ENCODE data around the gene CYP27A1. TPM values are rescaled to one million over a fixed set of nuclear protein-coding genes. Genes with fewer than 3 reads are reported as not detected.

CYP27A1 gene
- total RNA-seq, 2 experiments from 2014 or later, result 0.12 to 0.16 TPM

GRCh38 chr2:218855305-218856166, 73.6 kb downstream of the CYP27A1 start:
- ChIA-PET POLR2A (interaction anchor here (0.6 to 0.8 kb wide), 2 partner anchors 13 to 454 kb away, joined by 3 read pairs; no protein-coding TSS in a partner anchor), CTCF (interaction anchor here (0.5 to 1.5 kb wide), 8 partner anchors 8 to 709 kb away, joined by 3 to 7 read pairs (median 3); no protein-coding TSS in a partner anchor)
- no peaks in the 10 kb centered on the region for H3K36me3 Mint-ChIP-seq (ENCODE audit: low read depth)
- peaks cover 9% of the 10 kb centered on the region for H3K4me1 Mint-ChIP-seq
- peaks cover 67% of the 10 kb centered on the region for H3K27me3 Mint-ChIP-seq
- no peak overlapping the region for H3K27ac Mint-ChIP-seq
- DNase-seq (no peak), ATAC-seq (no peak)
- no peak overlapping the region for H3K4me3 Mint-ChIP-seq
- H3K9me3 Mint-ChIP-seq (ENCODE audit: low read depth), result no peaks in the 10 kb centered on the region
- intact Hi-C loops (cut with DNase I, micrococcal nuclease), result no loop called here

DNA sequence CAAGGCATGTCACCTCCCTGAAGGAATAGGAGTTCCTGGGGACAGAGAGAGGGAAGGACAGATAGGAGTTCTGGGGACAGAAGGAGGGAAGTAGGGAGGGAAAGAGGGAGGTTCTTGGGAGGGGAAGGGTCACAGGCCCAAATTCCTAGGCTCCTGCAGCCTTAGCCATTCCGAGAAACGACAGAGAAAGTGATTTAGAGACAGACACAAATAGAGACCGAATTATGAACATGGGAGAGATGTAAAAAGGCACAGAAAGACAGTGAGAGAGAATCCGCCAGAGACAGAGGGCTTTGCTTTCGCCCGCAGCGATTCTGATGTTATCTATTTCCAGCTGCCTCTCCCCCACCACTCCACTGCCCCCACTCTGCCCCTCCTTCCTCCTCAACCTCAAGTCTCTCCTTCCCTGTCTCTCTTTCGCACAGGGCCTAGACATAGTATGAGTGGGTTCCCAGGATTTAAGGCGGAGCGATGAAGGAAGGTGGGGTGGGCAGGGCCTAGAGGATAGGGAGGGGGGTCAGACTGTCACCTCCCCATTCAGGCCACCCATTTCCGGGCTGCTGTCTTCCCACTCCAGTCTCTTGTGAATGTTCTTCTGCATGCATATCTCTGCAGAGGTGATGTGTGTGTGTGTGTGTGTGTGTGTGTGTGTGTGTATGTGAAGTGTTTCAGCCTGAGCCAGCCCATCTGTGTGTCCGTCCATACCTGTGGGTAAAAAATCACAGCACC, 74.4 kb downstream of the CYP27A1 start:
- no peak for DNase-seq
- intact Hi-C loops (cut with DNase I, micrococcal nuclease), result no loop called here
- H3K4me1 Mint-ChIP-seq, result peaks cover 15% of the 10 kb centered on the region
- H3K4me3 Mint-ChIP-seq, result no peak overlapping the region
- CTCF ChIA-PET, result interaction anchor here (0.5 to 1.5 kb wide), 4 partner anchors 9 to 708 kb away, joined by 3 to 5 read pairs (median 3); no protein-coding TSS in a partner anchor
- POLR2A ChIA-PET, result interaction anchor here (0.8 kb wide), 1 partner anchor 455 kb away, joined by 3 read pairs; no protein-coding TSS in a partner anchor
- peaks cover 68% of the 10 kb centered on the region for H3K27me3 Mint-ChIP-seq
- no peak overlapping the region for H3K27ac Mint-ChIP-seq
- no peak for ATAC-seq
- H3K36me3 Mint-ChIP-seq (ENCODE audit: low read depth), result no peaks in the 10 kb centered on the region
- no peaks in the 10 kb centered on the region for H3K9me3 Mint-ChIP-seq (ENCODE audit: low read depth)

GRCh38 chr2:218856896-218857243, 74.9 kb downstream of the CYP27A1 start:
- Mint-ChIP-seq H3K9me3 (ENCODE audit: low read depth) (no peaks in the 10 kb centered on the region), H3K27ac (no peak overlapping the region), H3K36me3 (ENCODE audit: low read depth) (no peaks in the 10 kb centered on the region), H3K4me3 (no peak overlapping the region), H3K4me1 (peaks cover 15% of the 10 kb centered on the region), H3K27me3 (peaks cover 72% of the 10 kb centered on the region)
- POLR2A ChIA-PET, result no interaction called here
- intact Hi-C loops (cut with DNase I, micrococcal nuclease), result no loop called here
- no peak for DNase-seq
- CTCF ChIA-PET, result interaction anchor here (1.5 to 1.6 kb wide), 2 partner anchors 42 to 123 kb away, joined by 4 to 5 read pairs; no protein-coding TSS in a partner anchor
- ATAC-seq, result no peak

- Mint-ChIP-seq H3K4me1 (peaks cover 15% of the 10 kb centered on the region), H3K9me3 (ENCODE audit: low read depth) (no peaks in the 10 kb centered on the region), H3K4me3 (no peak overlapping the region), H3K27me3 (peaks cover 74% of the 10 kb centered on the region), H3K36me3 (ENCODE audit: low read depth) (no peaks in the 10 kb centered on the region), H3K27ac (no peak overlapping the region)
- POLR2A ChIA-PET, result no interaction called here
- no peak for DNase-seq
- CTCF ChIA-PET, result interaction anchor here (0.6 to 4.0 kb wide), 5 partner anchors 18 to 507 kb away, joined by 3 to 29 read pairs (median 4); no protein-coding TSS in a partner anchor
- ATAC-seq, result no peak
- intact Hi-C loops (cut with DNase I, micrococcal nuclease), result no loop called here
These were observed 75.6 kb downstream of the CYP27A1 start for GRCh38 chr2:218857371-218858137.

- Mint-ChIP-seq H3K4me3 (no peak overlapping the region), H3K27me3 (peaks cover 78% of the 10 kb centered on the region), H3K36me3 (ENCODE audit: low read depth) (no peaks in the 10 kb centered on the region), H3K9me3 (ENCODE audit: low read depth) (no peaks in the 10 kb centered on the region), H3K27ac (no peak overlapping the region), H3K4me1 (peaks cover 15% of the 10 kb centered on the region)
- ChIA-PET POLR2A (no interaction called here), CTCF (interaction anchor here (0.6 to 4.0 kb wide), 6 partner anchors 18 to 135 kb away, joined by 3 to 29 read pairs (median 4); no protein-coding TSS in a partner anchor)
- intact Hi-C loops (cut with DNase I, micrococcal nuclease), result no loop called here
- DNase-seq (no peak), ATAC-seq (no peak)
These were observed 76.1 kb downstream of the CYP27A1 start for GRCh38 chr2:218858138-218858445.

DNA sequence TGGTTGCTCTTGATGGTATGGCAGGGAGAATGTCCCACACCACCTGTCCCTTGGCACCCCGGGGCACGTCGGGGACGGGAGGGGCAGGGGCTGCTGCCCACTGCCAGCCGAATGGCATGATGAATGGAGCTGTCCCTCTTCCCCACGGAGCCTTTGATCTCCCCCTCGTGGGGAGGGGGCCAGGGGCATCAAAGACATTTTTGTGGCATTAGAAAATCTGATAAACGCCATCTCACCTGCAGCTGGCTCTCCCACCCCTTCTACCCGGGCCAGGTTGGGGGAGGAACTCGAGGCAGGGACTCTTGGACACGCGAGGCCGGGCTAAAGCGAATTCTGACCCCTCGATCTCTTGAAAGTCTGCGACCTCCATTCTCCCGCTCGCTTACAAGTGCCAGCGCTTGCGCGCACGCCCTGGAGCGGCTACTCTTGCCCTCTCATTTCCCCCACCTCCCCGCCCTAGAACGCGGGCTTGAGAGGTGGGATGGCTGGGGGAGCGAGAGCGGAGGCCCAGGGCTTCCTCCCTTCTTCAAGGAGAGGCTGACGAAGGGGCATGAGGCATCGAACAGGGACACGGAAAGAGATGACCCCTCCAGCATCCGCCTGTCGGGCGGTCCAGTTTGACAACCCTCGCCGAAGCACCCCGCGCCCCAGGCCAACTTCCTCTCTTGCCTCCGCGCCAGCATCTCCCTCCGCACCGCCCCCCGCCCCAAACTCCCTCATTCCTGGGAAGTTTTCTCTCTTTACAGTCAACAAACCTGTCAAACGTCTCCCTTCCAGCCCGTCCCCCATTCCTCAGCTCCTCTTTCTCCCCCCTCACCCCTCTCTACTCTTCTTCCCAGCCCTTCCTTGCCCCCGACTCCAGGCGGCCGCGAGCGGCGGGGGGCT, 77.0 kb downstream of the CYP27A1 start:
- peaks cover 76% of the 10 kb centered on the region for H3K27me3 Mint-ChIP-seq
- no peaks in the 10 kb centered on the region for H3K9me3 Mint-ChIP-seq (ENCODE audit: low read depth)
- no peak for ATAC-seq
- peaks cover 15% of the 10 kb centered on the region for H3K4me1 Mint-ChIP-seq
- no peak overlapping the region for H3K4me3 Mint-ChIP-seq
- DNase-seq, result no peak
- H3K36me3 Mint-ChIP-seq (ENCODE audit: low read depth), result no peaks in the 10 kb centered on the region
- no peak overlapping the region for H3K27ac Mint-ChIP-seq
- ChIA-PET CTCF (interaction anchor here (0.6 to 4.0 kb wide), 8 partner anchors 17 to 546 kb away, joined by 3 to 29 read pairs (median 4); no protein-coding TSS in a partner anchor), POLR2A (no interaction called here)
- intact Hi-C loops (cut with DNase I, micrococcal nuclease), result no loop called here

- no peaks in the 10 kb centered on the region for H3K9me3 Mint-ChIP-seq (ENCODE audit: low read depth)
- peaks cover 71% of the 10 kb centered on the region for H3K27me3 Mint-ChIP-seq
- ATAC-seq, result peak; percentile 56
- DNase-seq, result peak; percentile 28
- ChIA-PET CTCF (interaction anchor here (1.0 to 4.0 kb wide), 3 partner anchors 9 to 120 kb away, joined by 3 to 29 read pairs (median 3); no protein-coding TSS in a partner anchor), POLR2A (no interaction called here)
- H3K4me3 Mint-ChIP-seq, result peak within 1 kb of the TSS; percentile 28
- intact Hi-C loops (cut with DNase I, micrococcal nuclease), result no loop called here
- no peaks in the 10 kb centered on the region for H3K36me3 Mint-ChIP-seq (ENCODE audit: low read depth)
- no peak within 1 kb of the TSS for H3K27ac Mint-ChIP-seq
- peaks cover 15% of the 10 kb centered on the region for H3K4me1 Mint-ChIP-seq
These were observed 77.6 kb downstream of the CYP27A1 start, which contains the start of gene WNT6 for GRCh38 chr2:218859556-218859987. Gene WNT6 (plus strand): TSS chr2:218859805. CDS start chr2:218860038, 233 bp downstream.

GRCh38 chr2:218859988-218860831, 78.3 kb downstream of the CYP27A1 start:
- intact Hi-C loops (cut with DNase I, micrococcal nuclease), result no loop called here
- CTCF ChIA-PET, result interaction anchor here (0.6 to 4.0 kb wide), 11 partner anchors 9 to 180 kb away, joined by 3 to 29 read pairs (median 3); no protein-coding TSS in a partner anchor
- ATAC-seq, result no peak
- POLR2A ChIA-PET, result no interaction called here
- peaks cover 15% of the 10 kb centered on the region for H3K4me1 Mint-ChIP-seq
- H3K4me3 Mint-ChIP-seq, result peak overlapping the region; percentile 28
- DNase-seq, result no peak
- no peaks in the 10 kb centered on the region for H3K36me3 Mint-ChIP-seq (ENCODE audit: low read depth)
- no peak overlapping the region for H3K27ac Mint-ChIP-seq
- H3K9me3 Mint-ChIP-seq (ENCODE audit: low read depth), result no peaks in the 10 kb centered on the region
- peaks cover 65% of the 10 kb centered on the region for H3K27me3 Mint-ChIP-seq

DNA sequence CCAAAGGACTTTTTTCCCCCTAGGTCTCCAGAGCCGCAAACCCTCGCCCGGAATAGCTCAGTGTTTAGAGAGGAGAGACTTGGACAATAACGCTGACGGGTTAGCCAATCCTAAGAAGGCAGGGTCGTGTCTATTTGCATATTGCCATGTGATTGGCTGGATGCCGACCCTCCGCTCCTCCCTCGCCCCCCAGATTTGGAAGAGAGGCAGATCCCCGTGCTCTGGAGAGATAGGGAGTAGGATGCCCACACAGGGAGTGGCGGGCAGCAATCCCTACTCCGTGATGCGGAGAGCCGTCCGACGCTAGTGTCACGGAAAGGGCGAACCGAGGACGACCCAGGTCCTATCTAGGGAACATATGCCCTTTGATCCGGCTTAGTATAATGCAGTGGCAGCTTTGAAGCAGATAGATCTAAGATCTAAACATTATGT, 79.0 kb downstream of the CYP27A1 start:
- DNase-seq (no peak), ATAC-seq (no peak)
- Mint-ChIP-seq H3K4me1 (peaks cover 15% of the 10 kb centered on the region), H3K36me3 (ENCODE audit: low read depth) (no peaks in the 10 kb centered on the region), H3K27ac (no peak overlapping the region), H3K27me3 (peaks cover 60% of the 10 kb centered on the region), H3K4me3 (no peak overlapping the region), H3K9me3 (ENCODE audit: low read depth) (no peaks in the 10 kb centered on the region)
- POLR2A ChIA-PET, result no interaction called here
- intact Hi-C loops (cut with DNase I, micrococcal nuclease), result no loop called here
- CTCF ChIA-PET, result interaction anchor here (0.6 to 4.0 kb wide), 8 partner anchors 9 to 119 kb away, joined by 3 to 29 read pairs (median 4); no protein-coding TSS in a partner anchor
